ENCODE data around the gene ABR.
A peak's percentile ranks its signal among the peaks of the same experiment; 100 is the strongest.

The ABR gene

DNA sequence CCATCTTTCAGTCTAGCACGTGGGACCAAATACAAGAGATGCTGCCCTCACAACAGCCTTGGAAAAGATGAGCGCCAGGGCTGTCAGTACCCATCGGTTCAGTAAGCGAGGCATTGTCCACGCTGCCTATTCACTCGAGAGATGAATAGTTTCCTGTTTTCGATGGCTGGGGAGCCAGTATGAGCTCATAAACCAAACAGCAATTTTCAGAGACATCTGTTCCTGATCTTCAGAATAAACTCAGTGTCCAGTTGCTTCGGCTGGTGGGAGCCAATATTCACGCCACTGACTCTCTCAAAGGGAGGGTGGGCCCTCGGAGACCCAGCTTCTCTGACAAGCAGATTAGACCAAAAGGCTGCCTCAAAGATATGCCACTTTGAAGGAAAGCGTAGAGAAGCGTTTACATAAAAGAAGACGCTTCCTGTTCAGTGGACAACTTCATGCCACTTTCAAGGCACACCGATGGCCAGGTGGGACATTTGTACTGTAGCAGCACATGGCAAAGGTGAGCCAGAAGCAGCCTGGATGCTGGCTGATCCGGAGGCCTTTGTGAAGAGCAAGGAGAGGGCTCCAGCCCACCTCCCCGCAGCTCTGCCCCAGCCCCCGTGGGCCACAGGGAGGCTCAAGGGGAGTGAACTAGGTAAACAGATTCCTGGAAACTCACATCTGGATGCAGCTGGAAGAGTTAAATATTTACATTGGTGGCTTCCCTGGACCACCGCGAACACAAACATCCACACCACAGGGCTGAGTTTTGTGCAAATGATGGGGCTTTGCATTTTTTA, 176.8 kb downstream of the ABR start:
- TF ChIP-seq, protein P1, sequence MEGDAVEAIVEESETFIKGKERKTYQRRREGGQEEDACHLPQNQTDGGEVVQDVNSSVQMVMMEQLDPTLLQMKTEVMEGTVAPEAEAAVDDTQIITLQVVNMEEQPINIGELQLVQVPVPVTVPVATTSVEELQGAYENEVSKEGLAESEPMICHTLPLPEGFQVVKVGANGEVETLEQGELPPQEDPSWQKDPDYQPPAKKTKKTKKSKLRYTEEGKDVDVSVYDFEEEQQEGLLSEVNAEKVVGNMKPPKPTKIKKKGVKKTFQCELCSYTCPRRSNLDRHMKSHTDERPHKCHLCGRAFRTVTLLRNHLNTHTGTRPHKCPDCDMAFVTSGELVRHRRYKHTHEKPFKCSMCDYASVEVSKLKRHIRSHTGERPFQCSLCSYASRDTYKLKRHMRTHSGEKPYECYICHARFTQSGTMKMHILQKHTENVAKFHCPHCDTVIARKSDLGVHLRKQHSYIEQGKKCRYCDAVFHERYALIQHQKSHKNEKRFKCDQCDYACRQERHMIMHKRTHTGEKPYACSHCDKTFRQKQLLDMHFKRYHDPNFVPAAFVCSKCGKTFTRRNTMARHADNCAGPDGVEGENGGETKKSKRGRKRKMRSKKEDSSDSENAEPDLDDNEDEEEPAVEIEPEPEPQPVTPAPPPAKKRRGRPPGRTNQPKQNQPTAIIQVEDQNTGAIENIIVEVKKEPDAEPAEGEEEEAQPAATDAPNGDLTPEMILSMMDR (IDR thresholded peaks at IDR 0.05), result no peak

GRCh38 chr17:1002412-1002753, 177.4 kb downstream of the ABR start:
- TF ChIP-seq, protein P1 (IDR thresholded peaks at IDR 0.05), result no peak

GRCh38 chr17:1001640-1002411, 178.0 kb downstream of the ABR start:
- TF ChIP-seq, protein P1 (IDR thresholded peaks at IDR 0.05), result no peak

DNA sequence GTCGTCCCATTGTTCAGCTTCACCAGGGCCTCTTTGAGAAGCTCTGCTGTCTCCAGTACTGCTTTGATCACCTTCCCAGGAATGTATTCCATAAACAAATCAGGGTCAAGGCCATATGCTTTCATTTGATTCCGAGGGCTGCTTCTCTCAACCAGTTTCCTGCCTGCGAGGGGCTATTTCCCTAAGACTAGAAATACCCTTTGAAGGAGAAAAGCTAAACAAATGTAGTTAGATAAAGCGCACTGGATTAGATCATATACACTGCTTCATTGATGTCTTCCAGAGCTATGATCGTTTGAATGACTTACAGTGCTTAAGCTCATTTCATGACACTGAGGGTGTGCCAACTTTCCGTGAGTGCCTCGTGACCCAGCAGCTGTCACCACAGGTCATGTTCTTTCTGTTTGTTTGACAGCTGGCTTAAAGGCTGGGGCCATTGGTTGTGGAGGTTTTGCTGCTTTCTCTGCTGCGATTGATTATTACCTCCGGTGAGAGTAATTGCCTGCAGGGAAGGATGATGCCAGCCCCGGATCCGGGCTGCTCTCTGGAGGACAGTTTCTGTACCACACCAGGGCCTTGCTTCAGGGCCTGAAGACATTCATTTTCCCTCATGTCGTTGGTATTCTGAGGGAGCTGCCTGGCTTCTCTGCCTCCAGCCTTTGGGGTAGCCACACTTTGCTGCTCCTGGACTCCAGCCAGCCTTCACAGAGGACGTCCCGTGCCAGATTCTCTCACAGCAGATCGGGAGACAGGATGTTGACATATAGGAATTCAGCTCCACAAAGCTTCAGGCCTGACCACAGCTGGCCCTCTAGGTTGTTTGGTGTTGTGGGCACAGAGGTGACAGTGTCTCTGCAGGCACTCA, 179.0 kb downstream of the ABR start:
- TF ChIP-seq, protein P1 (IDR thresholded peaks at IDR 0.05), result no peak

DNA sequence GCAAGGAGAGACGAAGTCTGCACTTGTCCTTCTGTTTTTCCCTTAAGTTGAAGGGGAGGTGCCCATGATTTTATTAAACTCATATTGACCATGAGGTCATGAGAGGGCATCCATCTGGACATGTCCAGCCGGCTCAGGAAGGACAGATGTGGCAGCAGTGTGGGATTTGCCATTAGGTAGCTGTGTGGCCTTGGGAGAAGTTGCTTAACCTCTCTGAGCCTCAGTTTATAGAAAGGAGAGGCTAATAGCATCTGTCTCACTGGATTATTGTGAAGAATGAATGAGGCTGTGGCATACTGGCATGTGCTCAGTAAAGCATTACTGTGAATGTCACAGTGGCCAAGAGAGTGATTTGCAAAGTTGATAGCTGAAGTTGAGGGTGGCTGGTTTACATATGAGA, 181.7 kb downstream of the ABR start:
- TF ChIP-seq, protein P1 (IDR thresholded peaks at IDR 0.05), result no peak

GRCh38 chr17:996554-997344, 183.0 kb downstream of the ABR start, which contains the start of gene TIMM22:
TIMM22 (plus strand) TSS chr17:997129; CDS start chr17:997143, 14 bp downstream.
- TF ChIP-seq, protein P1 (IDR thresholded peaks at IDR 0.05), result peak; percentile 98
